Left hindlimb (tissue), 1 donor: ENCODE measurements around the gene CDK16.
"Not testable (repeated sequence)": the region's sequence is repeated elsewhere in the genome, so short reads cannot be mapped to it uniquely, and the experiment has no call there.

ENCODE experiments used
- DNase-seq: peaks from one replicate; pipeline ENCODE4 v3.0.0-alpha.2; 2018

CDK16 gene

GRCh38 chrX:47257620-47258019 is 39.1 kb downstream of the CDK16 start:
- DNase-seq: not testable (repeated sequence)

- no peak for DNase-seq
Measured at GRCh38 chrX:47264483-47265173, 46.1 kb downstream of the CDK16 start.

GRCh38 chrX:47266643-47267042 is 48.2 kb downstream of the CDK16 start:
- no peak for DNase-seq

- DNase-seq: no peak
Measured at GRCh38 chrX:47272013-47272408, 53.5 kb downstream of the CDK16 start.

DNA sequence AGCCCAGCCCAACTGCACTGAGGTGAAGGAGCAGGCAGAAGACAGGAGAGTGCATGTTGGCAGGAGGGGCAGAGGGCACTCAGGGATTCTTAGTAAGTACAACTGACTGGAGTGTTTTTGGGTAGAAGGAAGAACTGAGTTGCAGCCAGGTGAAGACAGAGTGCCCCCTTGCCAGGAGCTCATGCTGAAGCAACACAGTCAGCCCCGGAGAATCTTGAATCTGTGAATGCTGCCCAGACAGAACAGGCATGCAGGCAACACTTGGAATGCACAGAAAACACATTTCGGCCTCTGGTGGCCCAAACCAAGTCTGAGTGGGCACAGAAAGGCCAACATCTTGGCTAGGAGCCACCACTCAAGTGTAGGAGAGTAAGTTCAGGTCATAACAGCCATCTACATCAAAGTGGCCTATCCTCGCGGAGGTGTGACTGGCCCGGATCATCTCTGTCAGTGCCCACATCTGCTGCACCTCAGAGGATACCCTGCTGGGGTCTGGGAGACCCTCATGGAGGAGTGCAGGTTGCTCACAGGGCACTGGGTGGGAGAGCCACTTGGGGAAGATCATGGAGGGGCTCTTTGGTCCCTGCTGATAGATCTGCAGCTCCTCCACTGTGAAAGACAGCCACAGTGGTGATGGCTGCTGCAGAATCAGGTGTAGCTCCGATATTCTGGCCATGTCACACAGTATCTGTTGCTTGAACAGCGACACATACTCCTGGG is 54.7 kb downstream of the CDK16 start:
- DNase-seq: no peak

DNA sequence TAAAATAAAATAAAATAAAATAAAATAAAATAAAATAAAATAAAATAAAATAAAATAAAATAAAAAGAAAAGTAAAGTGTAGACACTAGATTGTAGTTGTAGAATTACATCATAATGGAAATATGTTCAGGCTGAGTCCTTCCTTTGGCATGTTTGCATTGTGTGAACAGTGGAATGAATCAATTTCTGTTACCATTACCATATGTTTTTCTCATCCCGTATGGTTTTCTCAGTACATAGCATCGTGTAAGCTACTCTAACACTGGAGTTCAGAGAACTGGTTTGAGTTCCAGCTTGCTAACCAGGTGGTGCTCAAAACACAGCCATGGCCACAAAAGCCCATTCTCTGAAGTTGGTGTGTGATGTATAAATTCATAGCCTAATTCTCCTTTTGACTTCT is 60.2 kb downstream of the CDK16 start:
- no peak for DNase-seq
